ENCODE results near the gene SEMA5A.

DNA sequence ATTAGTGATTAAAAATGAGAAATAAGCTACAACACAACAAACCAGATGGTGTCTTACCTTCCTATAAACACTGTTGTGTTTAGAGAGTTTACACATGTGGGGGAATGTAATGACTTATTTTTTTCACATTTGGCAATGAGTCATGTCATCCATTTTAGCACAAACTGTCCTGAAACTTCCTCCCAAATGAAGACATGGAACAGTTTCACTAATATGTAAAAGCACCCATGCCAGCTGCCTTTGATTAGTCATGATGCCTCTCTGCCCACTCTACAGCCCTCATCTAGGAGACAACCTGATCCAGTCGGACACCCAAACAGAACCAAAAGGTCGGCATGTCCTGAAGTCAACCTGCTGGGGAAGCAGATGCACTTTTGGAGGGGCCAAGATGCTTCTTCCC, 98.2 kb downstream of the SEMA5A start:
- TF ChIP-seq POLR2A (IDR thresholded peaks at IDR 0.05), result no peak
- TF ChIP-seq, protein P1, sequence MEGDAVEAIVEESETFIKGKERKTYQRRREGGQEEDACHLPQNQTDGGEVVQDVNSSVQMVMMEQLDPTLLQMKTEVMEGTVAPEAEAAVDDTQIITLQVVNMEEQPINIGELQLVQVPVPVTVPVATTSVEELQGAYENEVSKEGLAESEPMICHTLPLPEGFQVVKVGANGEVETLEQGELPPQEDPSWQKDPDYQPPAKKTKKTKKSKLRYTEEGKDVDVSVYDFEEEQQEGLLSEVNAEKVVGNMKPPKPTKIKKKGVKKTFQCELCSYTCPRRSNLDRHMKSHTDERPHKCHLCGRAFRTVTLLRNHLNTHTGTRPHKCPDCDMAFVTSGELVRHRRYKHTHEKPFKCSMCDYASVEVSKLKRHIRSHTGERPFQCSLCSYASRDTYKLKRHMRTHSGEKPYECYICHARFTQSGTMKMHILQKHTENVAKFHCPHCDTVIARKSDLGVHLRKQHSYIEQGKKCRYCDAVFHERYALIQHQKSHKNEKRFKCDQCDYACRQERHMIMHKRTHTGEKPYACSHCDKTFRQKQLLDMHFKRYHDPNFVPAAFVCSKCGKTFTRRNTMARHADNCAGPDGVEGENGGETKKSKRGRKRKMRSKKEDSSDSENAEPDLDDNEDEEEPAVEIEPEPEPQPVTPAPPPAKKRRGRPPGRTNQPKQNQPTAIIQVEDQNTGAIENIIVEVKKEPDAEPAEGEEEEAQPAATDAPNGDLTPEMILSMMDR (IDR thresholded peaks at IDR 0.05), result no peak

All from uterus (tissue), 2 donors.